T-helper 17 cell (primary cell): Measurements from ENCODE around the gene IFT22. TPM values are rescaled to one million over a fixed set of nuclear protein-coding genes. Genes with fewer than 3 reads are reported as not detected.
"Not testable (repeated sequence)": the region's sequence is repeated elsewhere in the genome, so short reads cannot be mapped to it uniquely, and the experiment has no call there.

Experiments
- ATAC-seq: fragments of 150-1000 bp; cut with Tn5 transposase; 2 replicates; pipeline ENCODE4 v1.10.0; 2021; ENCODE audit warnings: mild to moderate bottlenecking, moderate library complexity
- DNase-seq, 3 donors: peaks; one replicate each; pipeline versions ENCODE4 v3.0.0 to v3.0.0-alpha.2; 2020 to 2021
- H3K9me3 ChIP-seq: one replicate; pipeline ENCODE4 v1.7.0; 2013; ENCODE audit warnings: low read length, mild to moderate bottlenecking; ENCODE audit not compliant: control insufficient read depth, poor library complexity, severe bottlenecking
- H3K27ac Mint-ChIP-seq: one replicate; pipeline ENCODE4 v1.8.0; 2022; ENCODE audit warnings: mild to moderate bottlenecking, moderate library complexity, mixed read lengths
- H3K27me3 Mint-ChIP-seq: one replicate; pipeline ENCODE4 v1.8.0; 2022; ENCODE audit warnings: mixed read lengths
- H3K36me3 Mint-ChIP-seq: one replicate; pipeline ENCODE4 v1.8.0; 2022; ENCODE audit warnings: low read depth, mixed read lengths
- H3K4me1 Mint-ChIP-seq: one replicate; pipeline ENCODE4 v1.8.0; 2022; ENCODE audit warnings: mild to moderate bottlenecking, mixed read lengths
- H3K4me3 Mint-ChIP-seq: one replicate; pipeline ENCODE4 v1.8.0; 2022; ENCODE audit warnings: mild to moderate bottlenecking, moderate library complexity, mixed read lengths
- total RNA-seq, 4 donors: library from RNA in 2 of 4; stranded (reverse) in 2 of 4; gene quantifications; one replicate each; pipeline ENCODE4 v1.2.3 and lab custom pipeline; 2022 to 2026

Gene IFT22
- total RNA-seq, 2 donors from 2014 or later = 5.2 to 6.0 TPM

GRCh38 chr7:101285171-101285570 is 36.4 kb downstream of the IFT22 start:
- Mint-ChIP-seq H3K27ac (no peak overlapping the region), H3K4me3 (no peak overlapping the region), H3K36me3 (peaks cover 3% of the 10 kb centered on the region), H3K4me1 (peaks cover 10% of the 10 kb centered on the region), H3K27me3 (peaks cover 19% of the 10 kb centered on the region)
- no peak for DNase-seq
- no peaks in the 10 kb centered on the region for H3K9me3 ChIP-seq
- ATAC-seq = no peak

GRCh38 chr7:101280912-101281311 is 40.7 kb downstream of the IFT22 start:
- H3K27me3 Mint-ChIP-seq = peaks cover 26% of the 10 kb centered on the region
- ATAC-seq, DNase-seq, H3K27ac Mint-ChIP-seq, H3K4me3 Mint-ChIP-seq, H3K9me3 ChIP-seq, H3K4me1 Mint-ChIP-seq, H3K36me3 Mint-ChIP-seq: not testable (repeated sequence)

DNA sequence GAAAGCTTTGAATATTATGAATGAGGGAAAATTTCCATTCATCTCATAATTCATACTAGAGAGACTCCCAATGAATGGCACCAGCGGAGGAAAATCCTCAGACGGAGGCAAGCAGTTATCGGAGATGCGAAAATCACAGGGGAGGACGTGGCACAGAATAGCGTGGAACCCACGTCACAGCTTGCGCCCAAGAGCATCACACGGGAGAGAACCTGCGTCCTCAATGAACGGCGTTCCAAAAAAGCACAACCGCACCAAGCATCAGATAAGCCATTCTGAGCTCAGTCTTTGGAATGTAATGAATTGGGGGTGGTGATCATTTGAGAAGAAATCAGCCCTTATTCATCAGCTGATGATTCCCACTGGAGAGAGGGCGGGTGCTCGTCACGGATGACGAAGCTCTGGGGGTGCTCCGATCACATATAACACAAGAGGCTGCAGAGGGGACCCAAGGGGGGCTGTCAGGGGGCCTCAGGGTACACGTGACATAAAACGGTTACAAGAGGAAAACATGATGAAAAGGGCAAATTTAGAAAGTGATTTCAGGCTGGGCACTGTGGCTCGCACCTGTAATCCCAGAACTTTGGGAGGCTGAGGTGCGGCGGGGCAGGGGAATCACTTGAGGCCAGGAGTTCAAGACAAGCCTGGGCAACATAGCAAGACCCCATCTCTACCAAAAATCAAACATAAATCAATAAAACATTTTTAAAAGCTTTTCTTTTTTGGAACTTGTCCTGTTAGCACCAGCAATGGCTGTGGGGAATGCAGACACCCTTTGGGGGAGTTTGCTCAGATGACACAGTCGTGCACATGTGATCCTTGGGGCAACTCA is 42.9 kb downstream of the IFT22 start:
- no peak overlapping the region for H3K4me3 Mint-ChIP-seq
- H3K9me3 ChIP-seq = no peaks in the 10 kb centered on the region
- H3K27ac Mint-ChIP-seq = no peak overlapping the region
- H3K4me1 Mint-ChIP-seq = peaks cover 5% of the 10 kb centered on the region
- peaks cover 24% of the 10 kb centered on the region for H3K27me3 Mint-ChIP-seq
- H3K36me3 Mint-ChIP-seq = no peaks in the 10 kb centered on the region
- DNase-seq (no peak), ATAC-seq (no peak)

DNA sequence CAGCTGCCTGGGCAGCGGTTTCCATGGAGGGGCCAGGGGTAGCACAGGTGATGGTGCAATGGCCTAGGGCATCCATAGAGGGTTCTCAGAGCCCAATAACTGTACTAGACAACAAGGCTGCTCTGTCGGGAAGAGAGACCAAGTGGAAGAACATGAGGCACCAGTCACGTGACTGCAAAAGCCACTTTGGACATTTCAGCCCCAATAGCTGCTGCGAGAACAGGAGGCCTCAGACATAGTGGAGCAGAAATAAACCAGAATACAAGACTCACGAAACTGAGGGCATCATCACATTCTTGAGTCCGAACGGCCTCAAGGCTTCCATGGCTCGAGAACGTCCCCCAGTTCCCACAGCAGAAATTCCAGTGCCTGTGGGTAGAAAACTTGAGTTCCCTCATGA is 44.5 kb downstream of the IFT22 start:
- no peaks in the 10 kb centered on the region for H3K4me1 Mint-ChIP-seq
- H3K36me3 Mint-ChIP-seq = peaks cover 3% of the 10 kb centered on the region
- no peak for ATAC-seq
- H3K9me3 ChIP-seq = no peaks in the 10 kb centered on the region
- H3K27me3 Mint-ChIP-seq = peaks cover 35% of the 10 kb centered on the region
- no peak for DNase-seq
- no peak overlapping the region for H3K4me3 Mint-ChIP-seq
- no peak overlapping the region for H3K27ac Mint-ChIP-seq

GRCh38 chr7:101273206-101273605 is 48.4 kb downstream of the IFT22 start:
- DNase-seq (no peak), ATAC-seq (no peak)
- peaks cover 42% of the 10 kb centered on the region for H3K27me3 Mint-ChIP-seq
- no peak overlapping the region for H3K27ac Mint-ChIP-seq
- H3K4me1 Mint-ChIP-seq = no peaks in the 10 kb centered on the region
- peaks cover 3% of the 10 kb centered on the region for H3K36me3 Mint-ChIP-seq
- no peaks in the 10 kb centered on the region for H3K9me3 ChIP-seq
- no peak overlapping the region for H3K4me3 Mint-ChIP-seq

GRCh38 chr7:101271021-101271420 is 50.6 kb downstream of the IFT22 start:
- Mint-ChIP-seq H3K4me3 (no peak overlapping the region), H3K27me3 (peaks cover 29% of the 10 kb centered on the region), H3K27ac (no peak overlapping the region), H3K4me1 (no peaks in the 10 kb centered on the region), H3K36me3 (peaks cover 3% of the 10 kb centered on the region)
- DNase-seq (no peak), ATAC-seq (no peak)
- H3K9me3 ChIP-seq = no peaks in the 10 kb centered on the region

DNA sequence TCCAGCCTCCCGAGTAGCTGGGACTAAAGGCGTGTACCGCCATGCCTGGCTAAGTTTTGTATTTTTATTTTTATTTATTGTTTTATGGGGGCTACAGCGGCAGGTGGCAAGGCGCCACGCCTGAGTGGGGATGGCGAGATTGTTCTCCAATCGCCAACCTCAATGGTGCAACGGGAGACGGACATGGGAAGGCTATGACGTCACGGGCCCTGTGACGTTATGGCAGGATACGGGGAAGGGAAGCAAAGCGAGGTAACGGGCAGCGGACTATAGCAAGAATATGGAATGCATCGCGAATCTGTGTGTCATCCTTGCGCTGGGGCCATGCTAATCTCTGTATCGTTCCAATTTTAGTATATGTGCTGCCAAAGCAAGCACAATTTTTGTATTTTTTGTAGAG is 51.9 kb downstream of the IFT22 start:
- ATAC-seq (no peak), DNase-seq (no peak)
- Mint-ChIP-seq H3K27ac (no peak overlapping the region), H3K27me3 (peaks cover 34% of the 10 kb centered on the region), H3K36me3 (peaks cover 3% of the 10 kb centered on the region), H3K4me1 (no peaks in the 10 kb centered on the region), H3K4me3 (no peak overlapping the region)
- no peaks in the 10 kb centered on the region for H3K9me3 ChIP-seq

DNA sequence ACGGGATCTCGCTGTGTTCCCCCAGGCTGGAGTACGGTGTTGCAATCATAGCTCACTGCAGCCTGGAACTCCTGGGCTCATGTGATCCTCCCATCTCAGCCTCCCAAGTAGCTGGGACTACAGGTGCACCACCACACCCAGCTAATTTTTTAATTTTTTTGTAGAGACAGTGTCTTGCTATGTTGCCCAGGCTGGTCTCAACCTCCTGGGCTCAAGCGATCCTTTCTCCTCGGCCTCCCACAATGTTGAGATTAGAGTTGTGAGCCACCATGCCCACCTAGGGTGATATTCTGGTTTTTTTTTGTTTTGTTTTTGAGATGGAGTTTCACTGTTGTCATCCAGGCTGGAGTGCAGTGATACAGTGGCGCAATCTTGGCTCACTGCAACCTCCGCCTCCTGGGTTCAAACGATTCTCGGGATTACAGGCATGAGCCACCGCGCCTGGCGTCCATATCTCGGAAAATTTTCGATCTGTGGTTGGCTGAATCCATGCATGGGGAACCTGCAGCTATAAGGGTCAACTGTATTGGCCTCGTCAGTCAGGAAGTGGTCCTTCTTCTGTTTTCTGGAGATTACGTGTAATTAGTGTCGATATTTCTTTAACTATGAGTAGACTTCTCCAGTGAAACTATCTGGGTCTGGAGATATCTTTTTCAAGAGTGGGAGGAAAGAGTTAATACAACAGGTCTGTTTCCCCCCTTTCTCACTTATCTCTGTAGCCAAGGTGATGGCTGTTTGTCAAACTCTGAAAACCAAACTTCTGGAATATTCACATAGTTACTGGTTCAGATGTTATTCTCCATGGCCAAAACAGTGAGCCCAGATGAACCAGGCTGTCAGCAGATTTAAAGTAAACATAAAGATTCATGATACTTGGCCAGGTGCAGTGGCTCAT is 55.7 kb downstream of the IFT22 start:
- ATAC-seq (no peak), DNase-seq (no peak)
- no peaks in the 10 kb centered on the region for H3K9me3 ChIP-seq
- no peak overlapping the region for H3K4me3 Mint-ChIP-seq
- no peak overlapping the region for H3K27ac Mint-ChIP-seq
- H3K27me3 Mint-ChIP-seq = peaks cover 25% of the 10 kb centered on the region
- H3K4me1 Mint-ChIP-seq = no peaks in the 10 kb centered on the region
- H3K36me3 Mint-ChIP-seq = no peaks in the 10 kb centered on the region

- DNase-seq, ATAC-seq, H3K27ac Mint-ChIP-seq, H3K36me3 Mint-ChIP-seq, H3K4me3 Mint-ChIP-seq, H3K4me1 Mint-ChIP-seq, H3K9me3 ChIP-seq: not testable (repeated sequence)
- H3K27me3 Mint-ChIP-seq = peaks cover 18% of the 10 kb centered on the region
Measured at GRCh38 chr7:101264102-101264706, 57.4 kb downstream of the IFT22 start.

Other genes with a start within 250 kb of the IFT22 start
- gene TRIM56, start 236.3 kb downstream of the IFT22 start, total RNA-seq = 10 to 100 TPM; 38.4 to 46.6 TPM
- gene SERPINE1, start 194.7 kb downstream of the IFT22 start, total RNA-seq = 1 to 10 TPM in 1 of 2 donors, under 1 TPM in 1; 0.32 to 2.5 TPM
- gene AP1S1, start 167.3 kb downstream of the IFT22 start, total RNA-seq = 10 to 100 TPM in 1 of 2 donors, 1 to 10 TPM in 1; 9.7 to 11.7 TPM
- not detected for gene VGF, start 156.2 kb downstream of the IFT22 start, total RNA-seq
- gene NAT16, start 141.5 kb downstream of the IFT22 start, total RNA-seq = not detected
- gene MOGAT3, start 120.8 kb downstream of the IFT22 start, total RNA-seq = not detected
- 10 to 100 TPM; 39.0 to 44.7 TPM for gene PLOD3, start 104.2 kb downstream of the IFT22 start, total RNA-seq
- gene ZNHIT1, start 103.6 kb downstream of the IFT22 start, total RNA-seq = 10 to 100 TPM; 38.7 to 42.4 TPM
- gene CLDN15, start 84.0 kb downstream of the IFT22 start, total RNA-seq = 10 to 100 TPM; 17.3 to 23.0 TPM
- gene FIS1, start 76.7 kb downstream of the IFT22 start, total RNA-seq = 10 to 100 TPM; 80.5 to 90.7 TPM
- not detected for gene COL26A1, start 41.1 kb upstream of the IFT22 start, total RNA-seq